IMR-90 (cell line): ENCODE measurements around the gene ZNF346.

Experiments
- BHLHE40 ChIP-seq: fragments of 150-350 bp; IDR thresholded peaks from 2 replicates; pipeline ENCODE4 v1.6.1; 2016; ENCODE audit warnings: mild to moderate bottlenecking, low read depth, low read length
- CEBPB ChIP-seq: IDR thresholded peaks from 2 replicates; pipeline ENCODE4 v1.6.1; 2012; ENCODE audit warnings: low read depth, low read length, improper control_type of control experiment
- CTCF ChIP-seq: conservative IDR thresholded peaks from 2 replicates; pipeline ENCODE4 v1.5.1; 2012; ENCODE audit warnings: mild to moderate bottlenecking, low read depth, low read length, improper control_type of control experiment
- MXI1 ChIP-seq: IDR thresholded peaks from 2 replicates; pipeline ENCODE4 v1.6.1; 2012; ENCODE audit warnings: low read depth, mild to moderate bottlenecking, low read length, moderate library complexity, borderline replicate concordance
- POLR2A ChIP-seq: IDR thresholded peaks from 2 replicates; pipeline ENCODE4 v1.6.1; 2012; ENCODE audit warnings: mild to moderate bottlenecking, low read depth, low read length
- RAD21 ChIP-seq: IDR thresholded peaks from 2 replicates; pipeline ENCODE4 v1.6.1; 2012; ENCODE audit warnings: low read length, improper control_type of control experiment
- SMC3 ChIP-seq: fragments of 150-350 bp; IDR thresholded peaks from 2 replicates; pipeline ENCODE4 v1.6.1; 2016; ENCODE audit warnings: low read depth, mild to moderate bottlenecking, antibody characterized with exemption, low read length, moderate library complexity

DNA sequence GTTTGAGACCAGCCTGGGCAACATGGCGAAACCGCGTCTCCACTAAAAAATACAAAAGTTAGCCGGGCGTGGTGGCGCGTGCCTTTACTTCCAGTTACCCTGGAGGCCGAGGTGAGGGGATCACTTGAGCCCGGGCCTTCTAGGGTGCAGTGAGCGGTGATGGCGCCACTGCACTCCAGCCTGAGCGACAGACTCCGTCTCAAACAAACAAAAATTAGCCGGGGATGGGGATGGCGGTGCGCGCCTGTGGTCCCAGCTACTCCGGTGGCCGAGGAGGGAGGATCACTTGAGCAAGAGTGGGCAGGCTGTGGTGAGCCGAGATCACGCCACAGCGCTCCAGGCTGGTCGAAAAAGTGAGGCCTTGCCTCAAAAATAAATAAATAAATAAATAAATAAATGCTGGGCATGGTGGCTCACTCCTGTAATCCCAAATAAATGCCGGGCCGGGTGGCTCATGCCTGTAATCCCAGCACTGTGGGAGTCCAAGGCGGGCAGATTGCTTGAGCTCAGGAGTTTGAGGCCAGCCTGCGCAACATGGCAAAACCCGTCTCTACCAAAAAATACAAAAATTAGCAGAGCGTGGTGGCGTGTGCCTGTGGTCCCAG, 95.0 kb downstream of the ZNF346 start:
- TF ChIP-seq CTCF (no peak), SMC3 (no peak), POLR2A (no peak), MXI1 (no peak), RAD21 (no peak), BHLHE40 (no peak), CEBPB (no peak)
